ENCODE measurements around the gene DPY19L3. TPM values are rescaled to one million over a fixed set of nuclear protein-coding genes. Genes with fewer than 3 reads are reported as not detected.

Gene DPY19L3
- total and polyA plus RNA-seq, 2 of the 4 experiments (the other 2 are of a cell fraction) = 29.6 to 36.5 TPM

- dilution Hi-C loops (cut with HindIII; ENCODE audit: low sequenced_read_pairs, unreplicated experiment) (no loop called here), intact Hi-C loops (cut with micrococcal nuclease) (no loop called here), in situ Hi-C loops (cut with MboI; ENCODE audit: low sequenced_read_pairs) (no loop called here)
- Histone ChIP-seq H3K36me3 (ENCODE audit: control insufficient read depth, insufficient read depth, low read length) (peaks cover 26% of the 10 kb centered on the region), H3K9me3 (ENCODE audit: control insufficient read depth, insufficient read depth, low read length) (no peaks in the 10 kb centered on the region), H4K91ac (ENCODE audit: insufficient read depth, low read depth, low read length) (no peak overlapping the region), H4K20me1 (ENCODE audit: insufficient read depth, low read length) (no peaks in the 10 kb centered on the region), H2AK9ac (replicated peaks; ENCODE audit: low read depth, low read length, poor library complexity) (no peak overlapping the region), H3K18ac (ENCODE audit: low read depth, low read length) (no peak overlapping the region), H2BK120ac (ENCODE audit: low read depth, low read length) (no peak overlapping the region), H3K27ac (ENCODE audit: insufficient read depth, low read length) (no peak overlapping the region), H3K4me2 (ENCODE audit: low read depth, low read length) (no peak overlapping the region), H3K56ac (ENCODE audit: extremely low read depth, insufficient read depth, low read length) (no peak overlapping the region), H3K9ac (ENCODE audit: low read depth, low read length) (no peak overlapping the region), H2BK20ac (ENCODE audit: low read depth, low read length) (no peak overlapping the region), H3K4me3 (ENCODE audit: insufficient read depth, low read depth, low read length) (no peak overlapping the region), H2AFZ (replicated peaks; ENCODE audit: low read length, poor library complexity) (no peak overlapping the region), H2BK15ac (ENCODE audit: low read depth, low read length) (no peak overlapping the region), H3K4ac (ENCODE audit: low read depth, low read length) (no peak overlapping the region), H3K79me1 (ENCODE audit: low read depth in 1 of 2, low read length in 2 of 2) (no peaks in the 10 kb centered on the region), H3K27me3 (ENCODE audit: control insufficient read depth, insufficient read depth, low read length) (no peaks in the 10 kb centered on the region), H2BK5ac (ENCODE audit: low read depth, low read length, poor library complexity, severe bottlenecking) (no peak overlapping the region), H3K9me1 (ENCODE audit: insufficient read depth, low read length) (peaks cover 5% of the 10 kb centered on the region; the same call in 1 of the 2 replicates), H3K14ac (replicated peaks; ENCODE audit: low read depth, low read length) (no peak overlapping the region), H4K8ac (ENCODE audit: low read depth in 2 of 2, low read length in 2 of 2) (no peak overlapping the region), H4K5ac (ENCODE audit: low read depth, low read length) (no peak overlapping the region), H2AK5ac (ENCODE audit: low read depth, low read length) (no peak overlapping the region), H3K23ac (ENCODE audit: low read depth, low read length) (no peak overlapping the region), H3K4me1 (ENCODE audit: control insufficient read depth, insufficient read depth, low read length) (no peaks in the 10 kb centered on the region)
- DNase-seq = no peak
- POLR2A ChIA-PET (ENCODE audit: unreplicated experiment) = no interaction called here
- CTCF ChIA-PET = interaction anchor here (0.5 to 0.6 kb wide), 2 partner anchors 10 to 94 kb away, joined by 3 read pairs; no protein-coding TSS in a partner anchor
- no TSS peak for BruUV-seq (replicated peaks)
- WGBS, 2 experiments (ENCODE audit: extremely low coverage in 2 of 2, insufficient read length in 1 of 2) = 100% methylated on average over 1 of the region's 11 CpGs; no CpG with 5 or more reads in 1 of the 2 experiments
- no peak for TF ChIP-seq CTCF (conservative IDR thresholded peaks at IDR 0.05; ENCODE audit: low read depth, low read length)
- TF ChIP-seq RCOR1 (IDR thresholded peaks at IDR 0.05; ENCODE audit: insufficient replicate concordance, low read length) = no peak
- no peak for TF ChIP-seq CEBPB (IDR thresholded peaks at IDR 0.05; ENCODE audit: low read depth, low read length)
- TF ChIP-seq, protein P1, sequence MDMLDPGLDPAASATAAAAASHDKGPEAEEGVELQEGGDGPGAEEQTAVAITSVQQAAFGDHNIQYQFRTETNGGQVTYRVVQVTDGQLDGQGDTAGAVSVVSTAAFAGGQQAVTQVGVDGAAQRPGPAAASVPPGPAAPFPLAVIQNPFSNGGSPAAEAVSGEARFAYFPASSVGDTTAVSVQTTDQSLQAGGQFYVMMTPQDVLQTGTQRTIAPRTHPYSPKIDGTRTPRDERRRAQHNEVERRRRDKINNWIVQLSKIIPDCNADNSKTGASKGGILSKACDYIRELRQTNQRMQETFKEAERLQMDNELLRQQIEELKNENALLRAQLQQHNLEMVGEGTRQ (IDR thresholded peaks at IDR 0.05; ENCODE audit: low read depth, low read length) = no peak
- TF ChIP-seq, protein P2, sequence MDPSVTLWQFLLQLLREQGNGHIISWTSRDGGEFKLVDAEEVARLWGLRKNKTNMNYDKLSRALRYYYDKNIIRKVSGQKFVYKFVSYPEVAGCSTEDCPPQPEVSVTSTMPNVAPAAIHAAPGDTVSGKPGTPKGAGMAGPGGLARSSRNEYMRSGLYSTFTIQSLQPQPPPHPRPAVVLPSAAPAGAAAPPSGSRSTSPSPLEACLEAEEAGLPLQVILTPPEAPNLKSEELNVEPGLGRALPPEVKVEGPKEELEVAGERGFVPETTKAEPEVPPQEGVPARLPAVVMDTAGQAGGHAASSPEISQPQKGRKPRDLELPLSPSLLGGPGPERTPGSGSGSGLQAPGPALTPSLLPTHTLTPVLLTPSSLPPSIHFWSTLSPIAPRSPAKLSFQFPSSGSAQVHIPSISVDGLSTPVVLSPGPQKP (IDR thresholded peaks at IDR 0.05; ENCODE audit: borderline replicate concordance, low read depth, low read length) = no peak
- no peak for TF ChIP-seq SMC3 (IDR thresholded peaks at IDR 0.05; ENCODE audit: low read depth, low read length)
- ATAC-seq (ENCODE audit: low read depth) = no peak
Measured at GRCh38 chr19:32475141-32476031, 69.8 kb downstream of the DPY19L3 start.

All from IMR-90 (cell line).